ENCODE results near the gene NBAS. TPM values are rescaled to one million over a fixed set of nuclear protein-coding genes. Genes with fewer than 3 reads are reported as not detected.

Gene NBAS
- total and polyA plus RNA-seq, 10 of the 15 experiments (the other 5 are each of a cell fraction or from before 2014, with no cell fraction given): 4.3 to 32.7 (median 20.8) TPM

DNA sequence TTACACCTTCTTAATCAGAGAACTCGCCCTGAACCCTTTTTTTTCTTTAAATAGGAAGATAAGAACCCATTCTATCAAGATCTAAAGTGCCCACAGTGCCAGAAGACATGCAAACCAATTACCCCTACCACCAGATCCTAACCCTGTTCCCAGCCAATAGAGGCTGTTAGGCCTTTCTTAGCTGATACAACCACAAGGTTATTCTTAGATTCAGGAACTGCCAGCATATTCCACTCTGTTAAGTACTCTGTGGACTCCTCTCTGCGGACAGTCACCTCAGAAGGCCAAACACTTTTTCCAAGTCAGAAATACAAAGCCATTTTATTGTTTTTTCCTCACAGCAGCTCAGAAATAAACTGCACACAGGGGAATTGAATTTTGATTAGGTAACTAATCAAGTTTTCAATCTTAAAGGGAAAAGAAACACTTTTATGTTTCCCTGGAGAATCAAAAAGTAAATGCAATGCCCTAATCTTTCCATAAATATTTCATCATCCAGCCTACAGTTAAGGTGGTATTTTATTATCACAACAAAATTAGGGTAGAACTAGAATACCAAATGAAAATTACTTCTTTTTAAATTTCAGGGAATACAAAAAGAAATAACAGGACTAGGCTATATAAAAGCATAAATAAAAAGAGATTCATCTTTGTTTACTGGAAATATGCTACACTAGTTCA, 111.4 kb downstream of the NBAS start (continued):
- TF ChIP-seq, protein P1, sequence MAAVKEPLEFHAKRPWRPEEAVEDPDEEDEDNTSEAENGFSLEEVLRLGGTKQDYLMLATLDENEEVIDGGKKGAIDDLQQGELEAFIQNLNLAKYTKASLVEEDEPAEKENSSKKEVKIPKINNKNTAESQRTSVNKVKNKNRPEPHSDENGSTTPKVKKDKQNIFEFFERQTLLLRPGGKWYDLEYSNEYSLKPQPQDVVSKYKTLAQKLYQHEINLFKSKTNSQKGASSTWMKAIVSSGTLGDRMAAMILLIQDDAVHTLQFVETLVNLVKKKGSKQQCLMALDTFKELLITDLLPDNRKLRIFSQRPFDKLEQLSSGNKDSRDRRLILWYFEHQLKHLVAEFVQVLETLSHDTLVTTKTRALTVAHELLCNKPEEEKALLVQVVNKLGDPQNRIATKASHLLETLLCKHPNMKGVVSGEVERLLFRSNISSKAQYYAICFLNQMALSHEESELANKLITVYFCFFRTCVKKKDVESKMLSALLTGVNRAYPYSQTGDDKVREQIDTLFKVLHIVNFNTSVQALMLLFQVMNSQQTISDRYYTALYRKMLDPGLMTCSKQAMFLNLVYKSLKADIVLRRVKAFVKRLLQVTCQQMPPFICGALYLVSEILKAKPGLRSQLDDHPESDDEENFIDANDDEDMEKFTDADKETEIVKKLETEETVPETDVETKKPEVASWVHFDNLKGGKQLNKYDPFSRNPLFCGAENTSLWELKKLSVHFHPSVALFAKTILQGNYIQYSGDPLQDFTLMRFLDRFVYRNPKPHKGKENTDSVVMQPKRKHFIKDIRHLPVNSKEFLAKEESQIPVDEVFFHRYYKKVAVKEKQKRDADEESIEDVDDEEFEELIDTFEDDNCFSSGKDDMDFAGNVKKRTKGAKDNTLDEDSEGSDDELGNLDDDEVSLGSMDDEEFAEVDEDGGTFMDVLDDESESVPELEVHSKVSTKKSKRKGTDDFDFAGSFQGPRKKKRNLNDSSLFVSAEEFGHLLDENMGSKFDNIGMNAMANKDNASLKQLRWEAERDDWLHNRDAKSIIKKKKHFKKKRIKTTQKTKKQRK (IDR thresholded peaks at IDR 0.05; ENCODE audit: low read depth, low read length): no peak
- TF ChIP-seq RELA (IDR thresholded peaks at IDR 0.05; ENCODE audit: borderline replicate concordance, partially characterized antibody) (no peak), MYC (IDR thresholded peaks at IDR 0.05; ENCODE audit: insufficient read depth, insufficient read length, insufficient replicate concordance, low read length, severe bottlenecking) (no peak), IKZF2 (IDR thresholded peaks at IDR 0.05) (no peak), SMC3 (IDR thresholded peaks at IDR 0.05; ENCODE audit: borderline replicate concordance, low read length) (no peak), CEBPB (IDR thresholded peaks at IDR 0.05; ENCODE audit: borderline replicate concordance in 1 of 2, low read depth in 2 of 2, low read length in 2 of 2) (no peak), ETV6 (conservative IDR thresholded peaks at IDR 0.05 in 1 of 2, IDR thresholded peaks at IDR 0.05 in 1 of 2; ENCODE audit: borderline replicate concordance in 1 of 2, low read depth in 1 of 2) (no peak), ZNF24 (IDR thresholded peaks at IDR 0.05) (no peak)
- TF ChIP-seq, protein P2, sequence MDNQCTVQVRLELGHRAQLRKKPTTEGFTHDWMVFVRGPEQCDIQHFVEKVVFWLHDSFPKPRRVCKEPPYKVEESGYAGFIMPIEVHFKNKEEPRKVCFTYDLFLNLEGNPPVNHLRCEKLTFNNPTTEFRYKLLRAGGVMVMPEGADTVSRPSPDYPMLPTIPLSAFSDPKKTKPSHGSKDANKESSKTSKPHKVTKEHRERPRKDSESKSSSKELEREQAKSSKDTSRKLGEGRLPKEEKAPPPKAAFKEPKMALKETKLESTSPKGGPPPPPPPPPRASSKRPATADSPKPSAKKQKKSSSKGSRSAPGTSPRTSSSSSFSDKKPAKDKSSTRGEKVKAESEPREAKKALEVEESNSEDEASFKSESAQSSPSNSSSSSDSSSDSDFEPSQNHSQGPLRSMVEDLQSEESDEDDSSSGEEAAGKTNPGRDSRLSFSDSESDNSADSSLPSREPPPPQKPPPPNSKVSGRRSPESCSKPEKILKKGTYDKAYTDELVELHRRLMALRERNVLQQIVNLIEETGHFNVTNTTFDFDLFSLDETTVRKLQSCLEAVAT (IDR thresholded peaks at IDR 0.05): no peak
- TF ChIP-seq, protein P3, sequence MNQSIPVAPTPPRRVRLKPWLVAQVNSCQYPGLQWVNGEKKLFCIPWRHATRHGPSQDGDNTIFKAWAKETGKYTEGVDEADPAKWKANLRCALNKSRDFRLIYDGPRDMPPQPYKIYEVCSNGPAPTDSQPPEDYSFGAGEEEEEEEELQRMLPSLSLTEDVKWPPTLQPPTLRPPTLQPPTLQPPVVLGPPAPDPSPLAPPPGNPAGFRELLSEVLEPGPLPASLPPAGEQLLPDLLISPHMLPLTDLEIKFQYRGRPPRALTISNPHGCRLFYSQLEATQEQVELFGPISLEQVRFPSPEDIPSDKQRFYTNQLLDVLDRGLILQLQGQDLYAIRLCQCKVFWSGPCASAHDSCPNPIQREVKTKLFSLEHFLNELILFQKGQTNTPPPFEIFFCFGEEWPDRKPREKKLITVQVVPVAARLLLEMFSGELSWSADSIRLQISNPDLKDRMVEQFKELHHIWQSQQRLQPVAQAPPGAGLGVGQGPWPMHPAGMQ (IDR thresholded peaks at IDR 0.05; ENCODE audit: borderline replicate concordance): no peak

All from GM12878 (cell line).